Endothelial cell (in vitro differentiated cells): ENCODE results near the gene MMD2. TPM values are rescaled to one million over a fixed set of nuclear protein-coding genes. Genes with fewer than 3 reads are reported as not detected.

ENCODE experiments used
- DNase-seq: peaks from one replicate; pipeline ENCODE4 v3.0.0; 2021; ENCODE audit warnings: low spot score
- H3K27ac Mint-ChIP-seq: one replicate; pipeline ENCODE4 v1.8.0; 2021; ENCODE audit warnings: mixed read lengths, inconsistent platforms; ENCODE audit not compliant: unreplicated experiment
- H3K27me3 Mint-ChIP-seq: one replicate; pipeline ENCODE4 v1.8.0; 2021; ENCODE audit warnings: mild to moderate bottlenecking, moderate library complexity, mixed read lengths, inconsistent platforms; ENCODE audit not compliant: unreplicated experiment
- H3K36me3 Mint-ChIP-seq: one replicate; pipeline ENCODE4 v1.8.0; 2021; ENCODE audit warnings: mild to moderate bottlenecking, low read depth, mixed read lengths, inconsistent platforms; ENCODE audit not compliant: unreplicated experiment
- H3K4me1 Mint-ChIP-seq: one replicate; pipeline ENCODE4 v1.8.0; 2021; ENCODE audit warnings: mild to moderate bottlenecking, mixed read lengths, inconsistent platforms; ENCODE audit not compliant: unreplicated experiment
- H3K4me3 Mint-ChIP-seq: one replicate; pipeline ENCODE4 v1.8.0; 2021; ENCODE audit warnings: mild to moderate bottlenecking, mixed read lengths, inconsistent platforms; ENCODE audit not compliant: unreplicated experiment
- H3K9me3 Mint-ChIP-seq: one replicate; pipeline ENCODE4 v1.8.0; 2021; ENCODE audit warnings: mixed read lengths, inconsistent platforms; ENCODE audit not compliant: unreplicated experiment
- CTCF ChIP-seq: fragments of 200-600 bp; sonication (generic); IDR thresholded peaks from one replicate; pipeline ENCODE4 v1.5.0; 2021; ENCODE audit warnings: antibody characterized with exemption; ENCODE audit not compliant: unreplicated experiment
- total RNA-seq: library from RNA; stranded (reverse); fragmentation: NEBNext Ultra II Directional; extraction: Animal tissue kit (Norgen Biotek cat#: 25700); gene quantifications from one replicate; pipeline ENCODE4 v1.2.1, GENCODE V29; 2021; ENCODE audit not compliant: unreplicated experiment

MMD2 gene
- total RNA-seq, 1 donor from 2014 or later: not detected

DNA sequence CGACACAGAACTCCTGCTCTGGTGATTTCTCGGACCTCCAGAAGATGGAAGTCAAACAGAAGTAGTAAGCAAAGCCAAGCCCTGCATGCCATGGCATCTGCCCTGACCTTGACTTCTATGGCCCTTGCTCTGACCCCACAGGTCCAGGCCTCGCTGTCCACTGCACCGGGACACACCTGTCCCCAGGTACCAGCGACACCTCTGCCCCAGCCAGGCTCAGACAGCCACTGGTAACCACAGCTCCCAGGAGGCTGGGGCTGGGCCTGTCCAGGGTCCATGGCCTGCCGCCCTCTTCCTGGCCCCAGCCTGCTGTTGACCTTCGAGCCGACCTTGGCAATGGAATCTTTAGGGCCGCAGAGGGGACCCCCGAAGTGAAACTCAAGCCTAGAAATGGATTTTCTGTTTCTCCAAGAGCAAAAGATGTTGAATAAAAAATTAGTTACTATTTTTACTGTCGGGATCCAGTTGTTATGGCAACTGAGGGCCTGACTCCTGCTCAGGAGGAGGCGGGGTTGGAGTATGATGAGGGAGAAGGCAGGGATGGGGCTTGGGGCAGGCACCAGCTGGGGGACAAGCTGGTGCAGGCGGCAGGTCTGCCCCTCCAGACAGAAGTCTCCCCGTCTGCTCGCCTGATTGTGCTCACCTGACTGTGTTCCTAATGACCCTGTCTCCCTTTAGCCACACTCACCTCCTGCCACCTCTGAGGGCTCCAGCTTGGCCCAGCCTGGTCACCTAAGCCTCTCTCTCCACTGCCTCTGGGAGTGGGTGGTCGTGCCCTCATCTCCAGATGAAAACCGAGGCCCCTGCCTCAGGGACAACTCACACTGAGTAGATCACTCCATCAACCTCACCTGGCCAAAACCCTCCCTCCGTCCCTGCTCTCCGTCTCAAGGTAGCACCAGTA is 4.1 kb upstream of the MMD2 start:
- Mint-ChIP-seq H3K4me3 (no peak overlapping the region), H3K4me1 (peaks cover 4% of the 10 kb centered on the region), H3K9me3 (no peaks in the 10 kb centered on the region), H3K27me3 (peaks cover 4% of the 10 kb centered on the region), H3K36me3 (no peaks in the 10 kb centered on the region), H3K27ac (no peak overlapping the region)
- TF ChIP-seq CTCF: no peak
- DNase-seq: no peak

GRCh38 chr7:4960363-4960762 is 1.4 kb upstream of the MMD2 start:
- peaks cover 4% of the 10 kb centered on the region for H3K4me1 Mint-ChIP-seq
- no peak overlapping the region for H3K4me3 Mint-ChIP-seq
- TF ChIP-seq CTCF: no peak
- H3K36me3 Mint-ChIP-seq: no peaks in the 10 kb centered on the region
- H3K27me3 Mint-ChIP-seq: peaks cover 8% of the 10 kb centered on the region
- no peaks in the 10 kb centered on the region for H3K9me3 Mint-ChIP-seq
- H3K27ac Mint-ChIP-seq: no peak overlapping the region
- DNase-seq: no peak

- Mint-ChIP-seq H3K4me3 (no peak overlapping the region), H3K27me3 (peaks cover 11% of the 10 kb centered on the region), H3K27ac (no peak overlapping the region), H3K4me1 (peaks cover 4% of the 10 kb centered on the region), H3K9me3 (no peaks in the 10 kb centered on the region), H3K36me3 (no peaks in the 10 kb centered on the region)
- DNase-seq: no peak
- TF ChIP-seq CTCF: no peak
These were observed 906 bp upstream of the MMD2 start for GRCh38 chr7:4959893-4960292.

DNA sequence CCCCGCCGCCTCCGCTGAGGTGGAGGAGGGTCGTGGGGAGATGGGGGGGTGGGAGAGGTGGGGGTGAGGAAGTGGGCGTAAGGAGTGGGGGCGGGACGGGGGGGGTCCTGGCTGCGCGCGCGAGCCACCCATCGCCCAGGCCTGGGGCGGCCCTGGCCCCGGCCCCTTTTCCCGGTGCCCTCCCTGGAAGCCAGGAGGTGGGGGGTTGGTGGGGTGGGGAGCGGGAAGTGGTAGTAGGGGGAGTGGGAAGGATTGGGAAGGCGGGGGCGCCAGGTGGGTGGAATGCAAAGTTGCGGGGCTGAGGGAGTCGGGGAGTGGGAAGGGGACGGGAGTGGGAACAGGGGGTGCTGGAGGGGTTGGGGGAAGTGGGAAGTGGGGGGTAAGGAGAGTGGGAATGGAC is 319 bp upstream of the MMD2 start:
- Mint-ChIP-seq H3K36me3 (no peaks in the 10 kb centered on the region), H3K27me3 (peaks cover 11% of the 10 kb centered on the region), H3K9me3 (no peaks in the 10 kb centered on the region), H3K27ac (no peak overlapping the region), H3K4me1 (peaks cover 4% of the 10 kb centered on the region), H3K4me3 (no peak overlapping the region)
- DNase-seq: no peak
- TF ChIP-seq CTCF: no peak

GRCh38 chr7:4957847-4958476 is 1.0 kb downstream of the MMD2 start:
- no peaks in the 10 kb centered on the region for H3K9me3 Mint-ChIP-seq
- no peaks in the 10 kb centered on the region for H3K36me3 Mint-ChIP-seq
- TF ChIP-seq CTCF: no peak
- no peak overlapping the region for H3K27ac Mint-ChIP-seq
- H3K4me3 Mint-ChIP-seq: peak overlapping the region; percentile 74
- no peak for DNase-seq
- peaks cover 4% of the 10 kb centered on the region for H3K4me1 Mint-ChIP-seq
- H3K27me3 Mint-ChIP-seq: peaks cover 11% of the 10 kb centered on the region
